Measurements from ENCODE around the gene PABPC1L. TPM values are rescaled to one million over a fixed set of nuclear protein-coding genes. Genes with fewer than 3 reads are reported as not detected.

Gene PABPC1L
- total RNA-seq, 1 donor from 2014 or later = 15.6 TPM

GRCh38 chr20:44896583-44896982, 13.3 kb upstream of the PABPC1L start:
- intact Hi-C loops (cut with DNase I) = no loop called here
- DNase-seq (ENCODE audit: low spot score) (no peak), ATAC-seq (peak; percentile 57)

GRCh38 chr20:44897133-44897532, 12.7 kb upstream of the PABPC1L start:
- intact Hi-C loops (cut with DNase I) = no loop called here
- no peak for ATAC-seq
- no peak for DNase-seq (ENCODE audit: low spot score)

- no peak for ATAC-seq
- intact Hi-C loops (cut with DNase I) = no loop called here
- DNase-seq (ENCODE audit: low spot score) = no peak
Measured at GRCh38 chr20:44900231-44900854, 9.5 kb upstream of the PABPC1L start.

- intact Hi-C loops (cut with DNase I) = no loop called here
- ATAC-seq = no peak
- DNase-seq (ENCODE audit: low spot score) = no peak
Measured at GRCh38 chr20:44901974-44902373, 7.9 kb upstream of the PABPC1L start.

- ATAC-seq (no peak), DNase-seq (ENCODE audit: low spot score) (no peak)
- intact Hi-C loops (cut with DNase I) = no loop called here
Measured at GRCh38 chr20:44904377-44904776, 5.5 kb upstream of the PABPC1L start.

- intact Hi-C loops (cut with DNase I) = no loop called here
- ATAC-seq = peak; percentile 8
- no peak for DNase-seq (ENCODE audit: low spot score)
Measured at GRCh38 chr20:44908987-44909871, 631 bp upstream of the PABPC1L start.

GRCh38 chr20:44910690-44911262, 916 bp downstream of the PABPC1L start:
- intact Hi-C loops (cut with DNase I) = no loop called here
- ATAC-seq (no peak), DNase-seq (ENCODE audit: low spot score) (no peak)

- ATAC-seq (no peak), DNase-seq (ENCODE audit: low spot score) (no peak)
- intact Hi-C loops (cut with DNase I) = no loop called here
Measured at GRCh38 chr20:44911264-44911921, 1.5 kb downstream of the PABPC1L start.

GRCh38 chr20:44912189-44912588, 2.3 kb downstream of the PABPC1L start:
- intact Hi-C loops (cut with DNase I) = no loop called here
- no peak for ATAC-seq
- no peak for DNase-seq (ENCODE audit: low spot score)

GRCh38 chr20:44914924-44915323, 5.1 kb downstream of the PABPC1L start:
- no peak for ATAC-seq
- DNase-seq (ENCODE audit: low spot score) = no peak
- intact Hi-C loops (cut with DNase I) = no loop called here

- ATAC-seq = no peak
- no peak for DNase-seq (ENCODE audit: low spot score)
- intact Hi-C loops (cut with DNase I) = no loop called here
Measured at GRCh38 chr20:44916586-44916985, 6.7 kb downstream of the PABPC1L start.

GRCh38 chr20:44917399-44917798, 7.5 kb downstream of the PABPC1L start:
- DNase-seq (ENCODE audit: low spot score) = no peak
- ATAC-seq = no peak
- intact Hi-C loops (cut with DNase I) = no loop called here

- ATAC-seq (no peak), DNase-seq (ENCODE audit: low spot score) (no peak)
- intact Hi-C loops (cut with DNase I) = no loop called here
Measured at GRCh38 chr20:44918342-44918741, 8.5 kb downstream of the PABPC1L start.

GRCh38 chr20:44918761-44919160, 8.9 kb downstream of the PABPC1L start:
- intact Hi-C loops (cut with DNase I) = no loop called here
- DNase-seq (ENCODE audit: low spot score) = peak; percentile 59
- no peak for ATAC-seq

GRCh38 chr20:44921447-44921846, 11.6 kb downstream of the PABPC1L start:
- ATAC-seq (no peak), DNase-seq (ENCODE audit: low spot score) (no peak)
- intact Hi-C loops (cut with DNase I) = no loop called here

GRCh38 chr20:44924541-44924940, 14.7 kb downstream of the PABPC1L start:
- DNase-seq (ENCODE audit: low spot score) = no peak
- ATAC-seq = no peak
- intact Hi-C loops (cut with DNase I) = no loop called here

- DNase-seq (ENCODE audit: low spot score) (no peak), ATAC-seq (no peak)
- intact Hi-C loops (cut with DNase I) = no loop called here
Measured at GRCh38 chr20:44928595-44928994, 18.7 kb downstream of the PABPC1L start.

GRCh38 chr20:44930517-44931168, 20.8 kb downstream of the PABPC1L start:
- ATAC-seq (no peak), DNase-seq (ENCODE audit: low spot score) (no peak)
- intact Hi-C loops (cut with DNase I) = no loop called here

GRCh38 chr20:44931911-44932310, 22.1 kb downstream of the PABPC1L start:
- intact Hi-C loops (cut with DNase I) = no loop called here
- no peak for ATAC-seq

More at GRCh38 chr20:44931911-44932310, 22.1 kb downstream of the PABPC1L start:
- no peak for DNase-seq (ENCODE audit: low spot score)
